HCT116 (cell line): Measurements from ENCODE around the gene DPP6. TPM values are rescaled to one million over a fixed set of nuclear protein-coding genes. Genes with fewer than 3 reads are reported as not detected.

Experiments used
- ATAC-seq: fragments of 200-7000 bp; cut with Tn5 transposase; 2 replicates; pipeline ENCODE4 v1.9.1; 2020; ENCODE audit warnings: mild to moderate bottlenecking, moderate library complexity
- BruUV-seq: library from RNA; stranded (reverse); fragments of 400-500 nt; replicated peaks from 2 replicates; lab custom pipeline; 2021; lab: Mats Ljungman, UMichigan
- CTCF ChIA-PET: fragments of 300-600 bp; sonication (Branson Sonifier 250); formaldehyde crosslinking; loops from one replicate; lab custom pipeline; 2021; ENCODE audit warnings: antibody characterized with exemption; lab: Charles Lee
- POLR2A ChIA-PET: fragments of 300-600, 350-600 bp; sonication (Branson Sonifier 250); formaldehyde crosslinking; loops from one replicate; lab custom pipeline; 2021; ENCODE audit warnings: antibody characterized with exemption; lab: Charles Lee
- RAD21 ChIA-PET, 2 experiments: fragments of 300-600 bp; sonication (Branson Sonifier 250); formaldehyde crosslinking; loops; one replicate each; lab custom pipeline; 2023; ENCODE audit warnings: low total read pairs in 2 of 2; ENCODE audit not compliant: uncharacterized antibody in 2 of 2, unreplicated experiment in 2 of 2, low non-redundant PET in 1 of 2; lab: Charles Lee
- DNase-seq: peaks from one replicate; pipeline ENCODE4 v3.0.0-alpha.2; 2010; ENCODE audit warnings: low read depth, low spot score
- H2AFZ ChIP-seq: fragments of 200-600 bp; shearing (Covaris generic), sonication (generic); 2 replicates; pipeline ENCODE4 v1.6.1; 2017; ENCODE audit warnings: low read depth, mixed run types, mixed read lengths, antibody characterized with exemption, low read length; ENCODE audit not compliant: poor library complexity, severe bottlenecking
- H3K27ac ChIP-seq: 2 replicates; pipeline ENCODE4 v1.5.1; 2012; ENCODE audit warnings: low read depth, low read length
- H3K27me3 ChIP-seq: fragments of 200-600 bp; sonication (generic); 2 replicates; pipeline ENCODE4 v1.6.1; 2016; ENCODE audit warnings: mixed run types, low read length, mixed read lengths; ENCODE audit not compliant: insufficient read depth
- H3K36me3 ChIP-seq, 2 experiments: fragments of 200-500 bp in 1 of 2; fragments of 200-600 bp in 1 of 2; sonication (Bioruptor generic) in 1 of 2; sonication (generic) in 1 of 2; 2 replicates each; pipeline versions ENCODE4 v1.5.1 to v1.6.1; 2014 to 2016; ENCODE audit warnings: low read length in 2 of 2, inconsistent platforms in 1 of 2, mixed read lengths in 1 of 2, mixed run types in 1 of 2; ENCODE audit not compliant: insufficient read depth in 2 of 2, control insufficient read depth in 1 of 2
- H3K4me1 ChIP-seq, 2 experiments: fragments of 200-600 bp in 1 of 2; sonication (generic) in 1 of 2; 2 replicates each; pipeline versions ENCODE4 v1.5.1 to v1.6.1; 2012 to 2017; ENCODE audit warnings: low read length in 2 of 2, inconsistent platforms in 1 of 2, mild to moderate bottlenecking in 1 of 2, mixed read lengths in 1 of 2, mixed run types in 1 of 2, moderate library complexity in 1 of 2; ENCODE audit not compliant: insufficient read depth in 2 of 2, control insufficient read depth in 1 of 2
- H3K4me2 ChIP-seq: fragments of 200-600 bp; sonication (generic); 2 replicates; pipeline ENCODE4 v1.6.1; 2017; ENCODE audit warnings: mixed run types, low read length, mixed read lengths
- H3K4me3 ChIP-seq, 2 experiments: fragments of 200-600 bp in 1 of 2; sonication (generic) in 1 of 2; replicated peaks in 1 of 2; 2 replicates each; pipeline ENCODE4 v1.5.1; 2011 to 2016; ENCODE audit warnings: low read length in 2 of 2, control low read depth in 1 of 2, low read depth in 1 of 2, mild to moderate bottlenecking in 1 of 2, mixed read lengths in 1 of 2, mixed run types in 1 of 2
- H3K79me2 ChIP-seq: fragments of 200-600 bp; sonication (generic); 2 replicates; pipeline ENCODE4 v1.6.1; 2017; ENCODE audit warnings: mild to moderate bottlenecking, mixed run types, low read length, moderate library complexity, mixed read lengths; ENCODE audit not compliant: insufficient read depth
- H3K9ac ChIP-seq: fragments of 200-600 bp; sonication (generic); 2 replicates; pipeline ENCODE4 v1.6.1; 2016; ENCODE audit warnings: low read length, mixed read lengths
- H3K9me2 ChIP-seq: fragments of 200-600 bp; sonication (generic), shearing (Covaris generic); 2 replicates; pipeline ENCODE4 v1.6.1; 2017; ENCODE audit warnings: mixed run types, mild to moderate bottlenecking, moderate library complexity; ENCODE audit not compliant: insufficient read depth
- H3K9me3 ChIP-seq, 2 experiments: fragments of 200-500 bp in 1 of 2; fragments of 200-600 bp in 1 of 2; sonication (Bioruptor generic) in 1 of 2; sonication (generic) in 1 of 2; 2 replicates each; pipeline ENCODE4 v1.6.1; 2014 to 2017; ENCODE audit warnings: low read length in 2 of 2, mixed read lengths in 2 of 2, inconsistent platforms in 1 of 2, low read depth in 1 of 2, mild to moderate bottlenecking in 1 of 2, mixed run types in 1 of 2, moderate library complexity in 1 of 2; ENCODE audit not compliant: control insufficient read depth in 1 of 2, insufficient read depth in 1 of 2
- H4K20me1 ChIP-seq: fragments of 200-600 bp; sonication (generic), shearing (Covaris generic); 2 replicates; pipeline ENCODE4 v1.6.1; 2017; ENCODE audit warnings: mixed run types, mild to moderate bottlenecking, moderate library complexity; ENCODE audit not compliant: insufficient read depth
- EGR1 ChIP-seq: IDR thresholded peaks from 2 replicates; pipeline ENCODE4 v1.6.1; 2012; ENCODE audit warnings: low read depth
- JUND ChIP-seq: IDR thresholded peaks from 2 replicates; pipeline ENCODE4 v1.6.1; 2012
- POLR2AphosphoS5 ChIP-seq: IDR thresholded peaks from 2 replicates; pipeline ENCODE4 v1.6.1; 2011; ENCODE audit warnings: mild to moderate bottlenecking, low read depth, low read length, moderate library complexity
- SP1 ChIP-seq: IDR thresholded peaks from 2 replicates; pipeline ENCODE4 v1.6.1; 2012; ENCODE audit warnings: low read depth
- SRF ChIP-seq: IDR thresholded peaks from 2 replicates; pipeline ENCODE4 v1.6.1; 2012; ENCODE audit warnings: low read depth
- TCF7L2 ChIP-seq: IDR thresholded peaks from 2 replicates; pipeline ENCODE4 v1.7.0; 2011; ENCODE audit warnings: borderline replicate concordance, inconsistent platforms; ENCODE audit not compliant: insufficient read depth, insufficient read length; ENCODE audit errors: extremely low read depth
- ZFX ChIP-seq: fragments of 450-650 bp; IDR thresholded peaks from 2 replicates; pipeline ENCODE4 v1.6.1; 2017
- ZNF274 ChIP-seq: fragments of 200-500 bp; sonication (Bioruptor generic); IDR thresholded peaks from 2 replicates; pipeline ENCODE4 v1.6.1; 2014; ENCODE audit warnings: mild to moderate bottlenecking, low read depth, low read length, inconsistent platforms
- intact Hi-C: fragments of 100-400 bp; cut with micrococcal nuclease; formaldehyde crosslinking; loops from 2 replicates; pipeline ENCODE4 v1.10.0; 2022
- total RNA-seq: library from RNA; stranded (reverse); gene quantifications from one replicate; pipeline ENCODE4 v1.2.1, GENCODE V29; 2021; ENCODE audit not compliant: unreplicated experiment
- TF ChIP-seq, protein P1 (sequence below): IDR thresholded peaks from 2 replicates; pipeline ENCODE4 v1.6.1; 2012
- TF ChIP-seq, protein P2 (sequence below): IDR thresholded peaks from 2 replicates; pipeline ENCODE4 v1.6.1; 2012

DPP6 gene
- total RNA-seq, 1 experiment from 2014 or later = not detected

DNA sequence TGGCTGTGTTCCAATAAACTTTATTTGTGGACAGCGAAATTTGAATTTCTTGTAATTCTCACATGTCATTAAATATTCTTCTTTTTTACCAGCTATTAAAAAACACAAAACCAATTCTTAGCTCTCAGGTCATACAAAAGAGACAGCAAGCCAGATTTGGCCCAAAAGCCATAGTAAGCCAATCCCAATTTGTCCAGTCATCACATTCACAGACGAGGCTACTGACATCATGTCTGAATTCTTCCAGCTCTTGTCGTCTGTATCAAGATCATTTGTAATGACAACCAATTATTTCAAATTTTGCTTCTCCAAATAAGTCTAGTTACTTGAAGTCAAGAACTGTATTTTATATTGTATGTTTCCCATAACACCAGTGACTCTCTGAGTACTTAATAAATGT is 684.2 kb downstream of the DPP6 start:
- no peak overlapping the region for H2AFZ ChIP-seq
- RAD21 ChIA-PET = no interaction called here
- no peak for TF ChIP-seq JUND
- TF ChIP-seq, all 23 proteins: peak for 0
- intact Hi-C loops = no loop called here
- Histone ChIP-seq H3K4me2 (no peak overlapping the region), H3K4me1 (no peaks in the 10 kb centered on the region), H4K20me1 (no peaks in the 10 kb centered on the region), H3K27ac (no peak overlapping the region), H3K9ac (no peak overlapping the region), H3K79me2 (no peaks in the 10 kb centered on the region), H3K9me2 (no peaks in the 10 kb centered on the region), H3K9me3 (no peaks in the 10 kb centered on the region), H3K36me3 (no peaks in the 10 kb centered on the region), H3K27me3 (no peaks in the 10 kb centered on the region), H3K4me3 (no peak overlapping the region)
- ATAC-seq (no peak), DNase-seq (no peak)
- ChIA-PET POLR2A (no interaction called here), CTCF (no interaction called here)
- BruUV-seq = no TSS peak

DNA sequence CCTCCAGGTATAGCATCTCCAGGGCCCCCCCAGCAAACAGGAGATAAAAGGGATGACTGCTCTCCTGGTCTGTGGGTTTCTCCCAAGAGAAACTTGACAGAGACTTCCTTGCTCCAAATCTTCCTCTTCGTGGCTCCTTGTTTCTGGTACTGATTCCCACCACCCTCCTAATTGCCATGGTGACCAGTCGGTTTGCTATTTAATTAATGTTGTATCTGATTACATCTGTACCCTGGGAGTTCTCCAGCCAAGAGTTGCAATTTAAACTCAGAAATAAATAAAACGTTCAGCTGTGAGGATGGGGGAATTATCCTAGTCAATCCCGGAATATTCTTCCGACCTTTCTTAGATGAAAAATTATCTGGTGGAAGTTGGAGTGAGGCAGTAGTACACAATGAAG is 686.0 kb downstream of the DPP6 start:
- BruUV-seq = no TSS peak
- Histone ChIP-seq H3K4me2 (no peak overlapping the region), H3K9me2 (no peaks in the 10 kb centered on the region), H3K4me1 (no peaks in the 10 kb centered on the region), H3K9ac (no peak overlapping the region), H3K36me3 (no peaks in the 10 kb centered on the region), H2AFZ (no peak overlapping the region), H3K79me2 (no peaks in the 10 kb centered on the region), H4K20me1 (no peaks in the 10 kb centered on the region), H3K27ac (no peak overlapping the region), H3K9me3 (no peaks in the 10 kb centered on the region), H3K4me3 (no peak overlapping the region), H3K27me3 (no peaks in the 10 kb centered on the region)
- no peak for TF ChIP-seq POLR2AphosphoS5
- TF ChIP-seq ZNF274 = no peak
- TF ChIP-seq SP1 = no peak
- TF ChIP-seq JUND = no peak
- TF ChIP-seq SRF = no peak
- no peak for TF ChIP-seq TCF7L2
- TF ChIP-seq, protein P1, sequence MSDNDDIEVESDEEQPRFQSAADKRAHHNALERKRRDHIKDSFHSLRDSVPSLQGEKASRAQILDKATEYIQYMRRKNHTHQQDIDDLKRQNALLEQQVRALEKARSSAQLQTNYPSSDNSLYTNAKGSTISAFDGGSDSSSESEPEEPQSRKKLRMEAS = no peak
- no peak for TF ChIP-seq EGR1
- TF ChIP-seq, protein P2, sequence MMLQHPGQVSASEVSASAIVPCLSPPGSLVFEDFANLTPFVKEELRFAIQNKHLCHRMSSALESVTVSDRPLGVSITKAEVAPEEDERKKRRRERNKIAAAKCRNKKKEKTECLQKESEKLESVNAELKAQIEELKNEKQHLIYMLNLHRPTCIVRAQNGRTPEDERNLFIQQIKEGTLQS = no peak
- TF ChIP-seq ZFX = no peak
- CTCF ChIA-PET = no interaction called here
- DNase-seq (no peak), ATAC-seq (no peak)
- RAD21 ChIA-PET = no interaction called here
- POLR2A ChIA-PET = no interaction called here
- intact Hi-C loops = no loop called here
